ENCODE measurements around the gene SEC24C.

GRCh38 chr10:73732426-73732825 lies 11.7 kb upstream of the SEC24C start:
- TF ChIP-seq CTCF (IDR thresholded peaks at IDR 0.05) (no peak), POLR2A (IDR thresholded peaks at IDR 0.05; ENCODE audit: low read length) (no peak), SREBF2 (IDR thresholded peaks at IDR 0.05) (no peak), MAZ (IDR thresholded peaks at IDR 0.05; ENCODE audit: borderline replicate concordance, low read depth, low read length) (no peak), USF2 (IDR thresholded peaks at IDR 0.05) (no peak), NFE2L2 (conservative IDR thresholded peaks at IDR 0.05; ENCODE audit: low read length) (no peak), JUN (IDR thresholded peaks at IDR 0.05) (no peak), E2F6 (IDR thresholded peaks at IDR 0.05; ENCODE audit: borderline replicate concordance, low read depth) (no peak), RAD21 (conservative IDR thresholded peaks at IDR 0.05 in 1 of 2, IDR thresholded peaks at IDR 0.05 in 1 of 2) (no peak), NR3C1 (IDR thresholded peaks at IDR 0.05) (no peak), MYC (IDR thresholded peaks at IDR 0.05; ENCODE audit: borderline replicate concordance, low read length) (no peak), CHD2 (IDR thresholded peaks at IDR 0.05; ENCODE audit: low read length, partially characterized antibody) (no peak)
